ENCODE data around the gene MTA3.

The MTA3 gene

GRCh38 chr2:42787788-42788477 lies 219.5 kb downstream of the MTA3 start:
- ChIA-PET POLR2A (no interaction called here), CTCF (interaction anchor here (0.9 to 1.5 kb wide), 2 partner anchors 10 to 124 kb away, joined by 4 to 6 read pairs; no protein-coding TSS in a partner anchor)
- H3K9me3 ChIP-seq (ENCODE audit: control extremely low read depth in 1 of 5, control insufficient read depth in 4 of 5, insufficient read depth in 2 of 5, low read depth in 1 of 5, low read length in 4 of 5): no peaks in the 10 kb centered on the region
- DNase-seq: no peak
- peaks cover 0 to 14% (median 12%) of the 10 kb centered on the region in 4 experiments for H3K4me1 ChIP-seq (ENCODE audit: control extremely low read depth in 1 of 4, control insufficient read depth in 4 of 4, insufficient read depth in 4 of 4, low read length in 3 of 4)
- H3K4me3 ChIP-seq (ENCODE audit: control insufficient read depth in 1 of 7, extremely low read depth in 1 of 7, insufficient read depth in 4 of 7, low read depth in 2 of 7, low read length in 6 of 7): no peak overlapping the region
- peaks cover 0 to 15% (median 5%) of the 10 kb centered on the region in 4 experiments for H3K36me3 ChIP-seq (ENCODE audit: control insufficient read depth in 4 of 4, insufficient read depth in 4 of 4, low read length in 3 of 4)
- 88% methylated on average over 7 of the region's 12 CpGs for WGBS (ENCODE audit: insufficient coverage)
- H3K27me3 ChIP-seq (replicated peaks in 2 of 5; ENCODE audit: control insufficient read depth in 4 of 5, insufficient read depth in 5 of 5, low read length in 4 of 5): no peaks in the 10 kb centered on the region
- H3K27ac ChIP-seq (ENCODE audit: insufficient read depth in 1 of 2, low read depth in 1 of 2, low read length in 2 of 2, poor library complexity in 1 of 2, severe bottlenecking in 2 of 2): no peak overlapping the region

DNA sequence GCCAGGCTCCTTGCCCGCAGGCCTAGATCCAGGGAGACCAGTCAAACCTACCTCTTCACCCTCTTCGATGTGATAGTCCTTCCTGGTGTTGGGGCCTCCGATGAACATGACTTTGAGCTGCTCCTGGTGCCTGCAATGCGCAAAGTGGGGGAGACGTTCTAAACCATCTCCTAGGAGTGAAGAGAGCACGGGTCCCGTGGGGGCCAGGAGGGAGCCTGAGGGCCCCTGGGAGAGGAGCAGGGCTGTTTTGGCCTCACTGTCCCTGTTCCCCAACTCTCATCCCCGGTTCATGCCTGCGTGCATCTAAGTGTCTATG lies 220.0 kb downstream of the MTA3 start:
- POLR2A ChIA-PET: no interaction called here
- no peaks in the 10 kb centered on the region for H3K27me3 ChIP-seq (replicated peaks in 2 of 5; ENCODE audit: control insufficient read depth in 4 of 5, insufficient read depth in 5 of 5, low read length in 4 of 5)
- no peak overlapping the region for H3K27ac ChIP-seq (ENCODE audit: insufficient read depth in 1 of 2, low read depth in 1 of 2, low read length in 2 of 2, poor library complexity in 1 of 2, severe bottlenecking in 2 of 2)
- no peak for DNase-seq
- peaks cover 0 to 10% (median 3%) of the 10 kb centered on the region in 4 experiments for H3K36me3 ChIP-seq (ENCODE audit: control insufficient read depth in 4 of 4, insufficient read depth in 4 of 4, low read length in 3 of 4)
- no peak overlapping the region for H3K4me3 ChIP-seq (ENCODE audit: control insufficient read depth in 1 of 7, extremely low read depth in 1 of 7, insufficient read depth in 4 of 7, low read depth in 2 of 7, low read length in 6 of 7)
- CTCF ChIA-PET: no interaction called here
- peaks cover 0 to 19% (median 17%) of the 10 kb centered on the region in 4 experiments for H3K4me1 ChIP-seq (ENCODE audit: control extremely low read depth in 1 of 4, control insufficient read depth in 4 of 4, insufficient read depth in 4 of 4, low read length in 3 of 4)
- no peaks in the 10 kb centered on the region for H3K9me3 ChIP-seq (ENCODE audit: control extremely low read depth in 1 of 5, control insufficient read depth in 4 of 5, insufficient read depth in 2 of 5, low read depth in 1 of 5, low read length in 4 of 5)
- WGBS (ENCODE audit: insufficient coverage): 70% methylated on average over 7 of the region's 9 CpGs

DNA sequence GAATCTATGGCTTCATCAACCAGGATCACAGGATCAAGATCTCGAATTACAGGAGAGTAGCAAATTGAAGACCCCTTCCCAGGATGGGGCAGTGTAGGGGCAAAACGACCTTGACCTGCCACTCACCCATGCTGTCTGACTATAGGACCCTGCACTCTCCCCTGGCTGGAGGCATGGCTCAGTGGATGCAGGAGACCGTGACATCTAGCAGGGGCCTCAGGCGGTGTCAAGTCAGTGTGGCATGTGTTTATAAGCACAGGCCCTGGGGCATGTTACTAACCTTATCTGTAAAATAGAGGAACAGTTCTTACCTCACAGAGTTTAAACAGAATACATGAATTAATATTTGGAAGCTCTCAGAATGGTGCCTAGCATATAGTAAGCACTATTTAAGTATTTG lies 220.4 kb downstream of the MTA3 start:
- WGBS (ENCODE audit: insufficient coverage): 75% methylated on average over 4 of the region's 4 CpGs
- Histone ChIP-seq H3K27me3 (replicated peaks in 2 of 5; ENCODE audit: control insufficient read depth in 4 of 5, insufficient read depth in 5 of 5, low read length in 4 of 5) (no peaks in the 10 kb centered on the region), H3K27ac (ENCODE audit: insufficient read depth in 1 of 2, low read depth in 1 of 2, low read length in 2 of 2, poor library complexity in 1 of 2, severe bottlenecking in 2 of 2) (no peak overlapping the region), H3K9me3 (ENCODE audit: control extremely low read depth in 1 of 5, control insufficient read depth in 4 of 5, insufficient read depth in 2 of 5, low read depth in 1 of 5, low read length in 4 of 5) (no peaks in the 10 kb centered on the region), H3K36me3 (ENCODE audit: control insufficient read depth in 4 of 4, insufficient read depth in 4 of 4, low read length in 3 of 4) (peaks cover 0 to 9% (median 3%) of the 10 kb centered on the region in 4 experiments), H3K4me1 (ENCODE audit: control extremely low read depth in 1 of 4, control insufficient read depth in 4 of 4, insufficient read depth in 4 of 4, low read length in 3 of 4) (peaks cover 0 to 22% (median 19%) of the 10 kb centered on the region in 4 experiments), H3K4me3 (ENCODE audit: control insufficient read depth in 1 of 7, extremely low read depth in 1 of 7, insufficient read depth in 4 of 7, low read depth in 2 of 7, low read length in 6 of 7) (no peak overlapping the region)
- CTCF ChIA-PET: no interaction called here
- POLR2A ChIA-PET: no interaction called here
- no peak for DNase-seq

GRCh38 chr2:42789751-42790150 lies 221.3 kb downstream of the MTA3 start:
- 100% methylated on average over 1 of the region's 2 CpGs for WGBS (ENCODE audit: insufficient coverage)
- Histone ChIP-seq H3K27me3 (replicated peaks in 2 of 5; ENCODE audit: control insufficient read depth in 4 of 5, insufficient read depth in 5 of 5, low read length in 4 of 5) (no peaks in the 10 kb centered on the region), H3K4me3 (ENCODE audit: control insufficient read depth in 1 of 7, extremely low read depth in 1 of 7, insufficient read depth in 4 of 7, low read depth in 2 of 7, low read length in 6 of 7) (no peak overlapping the region), H3K9me3 (ENCODE audit: control extremely low read depth in 1 of 5, control insufficient read depth in 4 of 5, insufficient read depth in 2 of 5, low read depth in 1 of 5, low read length in 4 of 5) (no peaks in the 10 kb centered on the region), H3K36me3 (ENCODE audit: control insufficient read depth in 4 of 4, insufficient read depth in 4 of 4, low read length in 3 of 4) (peaks cover 0 to 9% (median 6%) of the 10 kb centered on the region in 4 experiments), H3K27ac (ENCODE audit: insufficient read depth in 1 of 2, low read depth in 1 of 2, low read length in 2 of 2, poor library complexity in 1 of 2, severe bottlenecking in 2 of 2) (no peak overlapping the region), H3K4me1 (ENCODE audit: control extremely low read depth in 1 of 4, control insufficient read depth in 4 of 4, insufficient read depth in 4 of 4, low read length in 3 of 4) (peaks cover 0 to 22% (median 19%) of the 10 kb centered on the region in 4 experiments)
- ChIA-PET CTCF (no interaction called here), POLR2A (no interaction called here)
- DNase-seq: no peak

GRCh38 chr2:42791606-42792005 lies 223.2 kb downstream of the MTA3 start:
- H3K4me3 ChIP-seq (ENCODE audit: control insufficient read depth in 1 of 7, extremely low read depth in 1 of 7, insufficient read depth in 4 of 7, low read depth in 2 of 7, low read length in 6 of 7): peak overlapping the region in 4 of 7 experiments; percentile 77 to 91 (median 83)
- CTCF ChIA-PET: interaction anchor here (0.8 to 2.8 kb wide), 6 partner anchors 13 to 128 kb away, joined by 3 to 9 read pairs (median 4); no protein-coding TSS in a partner anchor
- H3K9me3 ChIP-seq (ENCODE audit: control extremely low read depth in 1 of 5, control insufficient read depth in 4 of 5, insufficient read depth in 2 of 5, low read depth in 1 of 5, low read length in 4 of 5): no peaks in the 10 kb centered on the region
- 95% methylated on average over 2 of the region's 4 CpGs for WGBS (ENCODE audit: insufficient coverage)
- peaks cover 0 to 22% (median 20%) of the 10 kb centered on the region in 4 experiments for H3K4me1 ChIP-seq (ENCODE audit: control extremely low read depth in 1 of 4, control insufficient read depth in 4 of 4, insufficient read depth in 4 of 4, low read length in 3 of 4)
- H3K36me3 ChIP-seq (ENCODE audit: control insufficient read depth in 4 of 4, insufficient read depth in 4 of 4, low read length in 3 of 4): peaks cover 0 to 8% (median 6%) of the 10 kb centered on the region in 4 experiments
- no peak for DNase-seq
- POLR2A ChIA-PET: interaction anchor here (0.8 kb wide), 1 partner anchor 19 kb away, joined by 3 read pairs; no protein-coding TSS in a partner anchor
- no peak overlapping the region for H3K27ac ChIP-seq (ENCODE audit: insufficient read depth in 1 of 2, low read depth in 1 of 2, low read length in 2 of 2, poor library complexity in 1 of 2, severe bottlenecking in 2 of 2)
- H3K27me3 ChIP-seq (replicated peaks in 2 of 5; ENCODE audit: control insufficient read depth in 4 of 5, insufficient read depth in 5 of 5, low read length in 4 of 5): no peaks in the 10 kb centered on the region

DNA sequence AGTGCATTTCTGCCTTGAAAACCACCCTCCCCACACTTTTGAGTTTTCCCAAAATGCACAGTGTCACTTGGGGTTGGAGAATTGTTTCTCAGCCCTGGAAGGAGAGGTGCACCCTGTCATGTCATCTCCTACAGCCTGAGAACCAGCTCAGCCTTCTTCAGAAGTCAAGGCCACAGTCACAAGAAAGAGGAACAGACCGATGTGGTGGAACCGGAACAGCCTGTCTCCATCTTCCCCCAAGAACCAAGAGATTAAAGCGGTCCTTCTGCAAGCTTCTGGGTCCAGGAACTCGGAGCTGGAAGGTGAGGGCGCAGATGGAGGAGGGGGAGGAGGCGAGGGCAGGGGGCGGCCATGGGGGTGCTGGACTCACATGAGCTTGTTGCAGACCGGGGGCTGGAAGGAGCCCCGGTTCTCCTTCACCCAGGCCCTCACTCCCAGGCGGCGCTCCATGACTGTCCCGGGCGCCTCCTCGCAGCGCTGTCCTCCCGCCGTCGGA lies 223.7 kb downstream of the MTA3 start:
- Histone ChIP-seq H3K27ac (ENCODE audit: insufficient read depth in 1 of 2, low read depth in 1 of 2, low read length in 2 of 2, poor library complexity in 1 of 2, severe bottlenecking in 2 of 2) (no peak overlapping the region), H3K36me3 (ENCODE audit: control insufficient read depth in 4 of 4, insufficient read depth in 4 of 4, low read length in 3 of 4) (peaks cover 0 to 8% (median 5%) of the 10 kb centered on the region in 4 experiments), H3K4me3 (ENCODE audit: control insufficient read depth in 1 of 7, extremely low read depth in 1 of 7, insufficient read depth in 4 of 7, low read depth in 2 of 7, low read length in 6 of 7) (peak overlapping the region; percentile 48 to 91 (median 79)), H3K4me1 (ENCODE audit: control extremely low read depth in 1 of 4, control insufficient read depth in 4 of 4, insufficient read depth in 4 of 4, low read length in 3 of 4) (peaks cover 0 to 22% (median 20%) of the 10 kb centered on the region in 4 experiments), H3K9me3 (ENCODE audit: control extremely low read depth in 1 of 5, control insufficient read depth in 4 of 5, insufficient read depth in 2 of 5, low read depth in 1 of 5, low read length in 4 of 5) (no peaks in the 10 kb centered on the region), H3K27me3 (replicated peaks in 2 of 5; ENCODE audit: control insufficient read depth in 4 of 5, insufficient read depth in 5 of 5, low read length in 4 of 5) (no peaks in the 10 kb centered on the region)
- WGBS (ENCODE audit: insufficient coverage): 0% methylated on average over 10 of the region's 18 CpGs
- peak; percentile 62 to 90 (median 87) for DNase-seq
- ChIA-PET CTCF (interaction anchor here (0.8 to 2.8 kb wide), 6 partner anchors 13 to 129 kb away, joined by 3 to 9 read pairs (median 4); no protein-coding TSS in a partner anchor), POLR2A (interaction anchor here (0.8 kb wide), 1 partner anchor 18 kb away, joined by 3 read pairs; no protein-coding TSS in a partner anchor)

Data from common myeloid progenitor, CD34-positive (primary cell).